Stimulated activated memory B cell treated with anti-CD40 and anti-IgM and Interleukin-4, amounts not matched to agents 10 μg/mL and 1 μg/mL and 100 μg/mL, for 72 hours (primary cell): ENCODE measurements around the gene RPL41.
A peak's percentile ranks its signal among the peaks of the same experiment; 100 is the strongest.

Source experiments
- ATAC-seq: fragments of 150-1000 bp; cut with Tn5 transposase; 2 replicates; pipeline ENCODE4 v1.10.0; 2021
- H3K27ac Mint-ChIP-seq: one replicate; pipeline ENCODE4 v1.8.0; 2022; ENCODE audit warnings: mild to moderate bottlenecking, mixed read lengths
- H3K27me3 Mint-ChIP-seq: one replicate; pipeline ENCODE4 v1.8.0; 2022; ENCODE audit warnings: mixed read lengths
- H3K36me3 Mint-ChIP-seq: one replicate; pipeline ENCODE4 v1.8.0; 2022; ENCODE audit warnings: mixed read lengths
- H3K4me1 Mint-ChIP-seq: one replicate; pipeline ENCODE4 v1.8.0; 2022; ENCODE audit warnings: mixed read lengths
- H3K4me3 Mint-ChIP-seq: one replicate; pipeline ENCODE4 v1.8.0; 2022; ENCODE audit warnings: mild to moderate bottlenecking, moderate library complexity, mixed read lengths
- H3K9me3 Mint-ChIP-seq: one replicate; pipeline ENCODE4 v1.8.0; 2022; ENCODE audit warnings: mixed read lengths

RPL41 gene

DNA sequence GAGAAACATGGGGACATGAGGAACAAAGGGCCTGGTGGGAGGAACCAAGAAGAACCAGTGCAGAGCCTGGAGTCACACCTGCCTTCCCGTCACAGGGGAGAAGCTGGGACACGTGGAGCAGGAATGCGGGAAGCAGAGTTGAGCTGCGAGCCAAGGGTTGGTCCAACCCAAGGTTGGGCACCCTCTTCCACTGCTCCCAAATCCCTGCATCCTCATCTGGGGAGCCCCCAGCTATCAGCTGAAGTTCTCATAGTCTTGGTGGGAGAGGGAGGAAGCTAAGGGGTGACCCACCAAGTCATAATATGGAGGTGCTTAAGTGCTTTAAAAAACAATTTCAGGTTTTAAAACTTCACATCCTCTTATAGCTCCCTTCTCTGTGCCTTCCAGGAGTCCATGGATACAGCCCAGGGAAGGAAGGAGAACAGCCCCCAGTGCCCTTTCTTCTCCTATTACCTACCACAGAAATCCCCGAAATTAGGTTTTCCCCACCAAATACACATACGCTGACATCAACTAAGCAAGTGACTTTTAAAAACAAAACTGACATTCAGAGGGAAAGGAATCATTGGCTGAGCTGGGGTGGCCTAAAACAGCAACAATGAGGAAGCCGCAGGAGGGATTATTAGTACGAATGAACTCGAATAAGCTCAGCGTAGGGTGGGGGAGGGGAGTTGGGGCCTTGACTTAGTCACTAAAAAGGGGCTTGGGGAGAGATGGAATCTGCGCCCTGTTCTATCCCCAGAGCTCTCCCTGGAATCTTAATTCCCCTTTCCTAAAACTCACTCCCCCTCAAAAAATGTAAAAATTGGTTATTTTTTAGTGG is 46.2 kb downstream of the RPL41 start:
- H3K27me3 Mint-ChIP-seq = no peaks in the 10 kb centered on the region
- H3K9me3 Mint-ChIP-seq = no peaks in the 10 kb centered on the region
- H3K36me3 Mint-ChIP-seq = peaks cover 76% of the 10 kb centered on the region
- H3K4me1 Mint-ChIP-seq = peaks cover 38% of the 10 kb centered on the region
- ATAC-seq = no peak
- H3K4me3 Mint-ChIP-seq = no peak overlapping the region
- H3K27ac Mint-ChIP-seq = peak overlapping the region; percentile 46

DNA sequence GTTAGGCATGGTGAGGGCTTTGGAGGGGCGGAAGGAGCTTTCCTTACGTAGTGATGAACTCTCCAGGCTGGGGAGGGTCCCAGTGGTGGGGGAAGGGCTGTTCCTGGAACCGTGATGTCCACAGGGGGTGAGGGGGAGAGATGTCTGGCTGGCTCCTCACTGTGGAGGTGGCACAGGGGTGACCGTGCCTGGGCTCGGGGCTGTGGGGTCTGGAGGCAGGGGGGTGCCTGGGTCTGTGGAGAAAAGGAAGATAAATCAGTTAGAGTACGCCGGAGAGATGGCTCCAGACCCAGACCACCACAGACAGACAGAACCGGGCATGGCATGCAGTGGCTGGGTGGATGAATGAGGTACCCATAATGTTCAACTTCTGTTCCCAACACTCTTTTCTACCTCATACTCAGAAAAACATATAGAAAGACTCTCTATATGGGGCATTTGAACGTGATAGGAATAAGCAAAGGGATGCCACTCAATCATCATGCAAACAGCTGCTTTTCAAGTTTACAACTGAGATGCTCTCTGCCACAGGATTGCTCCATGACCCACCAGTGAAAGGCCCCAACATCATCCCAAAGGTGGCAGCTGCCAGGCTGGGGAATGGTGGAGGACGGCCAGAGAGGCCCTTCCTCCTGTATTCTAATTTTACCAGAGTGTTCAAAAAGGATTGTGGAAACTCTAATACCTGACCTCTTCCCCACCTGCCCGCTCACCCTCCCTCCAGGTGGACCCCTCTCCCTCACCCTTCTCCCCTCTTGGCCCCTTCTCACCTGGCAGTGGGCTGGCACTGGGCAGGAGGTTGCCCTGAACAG is 47.3 kb downstream of the RPL41 start:
- H3K27me3 Mint-ChIP-seq = no peaks in the 10 kb centered on the region
- H3K27ac Mint-ChIP-seq = peak overlapping the region; percentile 46
- H3K4me1 Mint-ChIP-seq = peaks cover 38% of the 10 kb centered on the region
- ATAC-seq = no peak
- peaks cover 75% of the 10 kb centered on the region for H3K36me3 Mint-ChIP-seq
- H3K4me3 Mint-ChIP-seq = no peak overlapping the region
- H3K9me3 Mint-ChIP-seq = no peaks in the 10 kb centered on the region

DNA sequence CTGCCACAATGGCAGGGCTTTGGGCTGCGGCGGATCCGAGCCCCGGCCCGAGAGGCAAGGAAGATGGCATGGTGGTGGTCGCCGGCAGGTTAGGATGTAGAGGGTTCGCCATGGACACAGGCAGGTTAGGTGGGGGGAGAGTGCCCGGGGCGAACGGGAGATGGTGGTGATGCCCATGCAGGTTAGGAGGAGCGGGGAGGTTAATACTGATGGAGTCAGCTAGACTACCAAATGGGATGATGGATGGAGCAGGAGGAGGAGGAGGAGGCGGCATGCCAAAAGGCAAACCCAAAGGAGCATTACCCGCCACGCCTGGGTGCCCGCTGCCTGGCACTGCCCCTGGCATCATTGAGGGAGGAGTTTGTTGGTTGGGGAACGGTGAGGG is 47.9 kb downstream of the RPL41 start:
- Mint-ChIP-seq H3K36me3 (peaks cover 75% of the 10 kb centered on the region), H3K27ac (no peak overlapping the region), H3K4me3 (no peak overlapping the region)

DNA sequence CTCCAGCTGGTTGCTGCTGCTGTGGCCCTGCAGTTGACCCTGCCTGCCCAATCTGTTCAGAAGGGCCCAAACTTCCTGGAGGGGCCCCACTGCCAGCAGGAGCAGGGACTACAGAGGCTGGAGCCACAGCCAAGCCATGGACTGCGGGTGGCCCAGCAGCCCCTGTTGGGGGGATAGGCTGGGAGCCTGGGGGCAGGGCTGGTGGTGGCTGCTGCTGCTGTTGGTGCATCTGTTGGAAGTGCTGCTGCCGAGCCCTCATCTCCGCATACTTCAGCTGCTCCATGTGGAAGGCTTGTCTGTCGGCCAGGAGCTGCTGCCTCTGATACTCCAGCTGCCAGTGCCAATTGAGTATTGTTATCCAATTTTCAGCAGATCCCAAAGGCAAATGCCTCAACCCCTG is 48.9 kb downstream of the RPL41 start:
- H3K4me1 Mint-ChIP-seq = peaks cover 22% of the 10 kb centered on the region
- H3K36me3 Mint-ChIP-seq = peaks cover 75% of the 10 kb centered on the region
- no peaks in the 10 kb centered on the region for H3K9me3 Mint-ChIP-seq
- no peak overlapping the region for H3K4me3 Mint-ChIP-seq
- H3K27me3 Mint-ChIP-seq = no peaks in the 10 kb centered on the region
- ATAC-seq = no peak
- H3K27ac Mint-ChIP-seq = no peak overlapping the region

More for the DNA sequence above, 47.9 kb downstream of the RPL41 start:
- peaks cover 32% of the 10 kb centered on the region for H3K4me1 Mint-ChIP-seq
- no peak for ATAC-seq
- no peaks in the 10 kb centered on the region for H3K9me3 Mint-ChIP-seq
- H3K27me3 Mint-ChIP-seq = no peaks in the 10 kb centered on the region
